ENCODE measurements around the gene NTSR2.
"Not testable (repeated sequence)": the region's sequence is repeated elsewhere in the genome, so short reads cannot be mapped to it uniquely, and the experiment has no call there.

The NTSR2 gene

DNA sequence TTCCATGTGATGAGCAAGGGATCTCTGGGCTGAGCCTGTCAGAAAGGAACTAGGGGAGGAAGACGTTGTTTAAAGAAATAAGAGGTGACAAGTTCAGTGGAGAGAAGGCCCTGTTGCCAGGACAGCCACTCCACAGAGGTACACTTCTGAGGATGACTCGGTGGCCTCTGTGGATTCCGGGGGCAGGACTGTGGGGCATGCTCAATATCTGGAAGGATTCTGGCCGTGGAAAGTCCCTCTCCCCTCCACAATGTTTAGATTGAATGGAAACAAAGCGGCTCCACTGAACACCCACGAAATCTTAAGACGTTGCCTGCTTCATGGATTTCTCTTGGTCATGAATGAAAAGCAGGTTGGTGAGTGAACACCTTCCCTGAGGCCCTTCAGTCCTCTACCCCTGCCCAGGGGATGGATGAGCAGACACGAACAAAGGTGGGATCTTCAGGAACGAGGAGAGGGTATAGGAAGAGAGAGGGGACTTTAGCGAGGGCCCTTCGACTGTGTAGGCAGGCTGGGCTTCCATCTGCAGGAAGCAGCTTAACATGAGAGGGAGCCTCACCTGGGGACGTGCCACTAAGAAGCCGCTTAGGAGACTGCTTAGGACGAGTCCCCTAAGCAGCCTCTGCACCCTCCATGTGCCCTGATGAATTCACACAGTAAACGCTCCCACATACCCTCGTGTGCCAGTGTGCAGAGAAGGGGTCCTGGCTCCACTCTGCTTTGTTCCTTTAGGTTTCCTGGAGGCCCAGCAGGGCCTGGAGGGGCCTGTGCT, 1.9 kb downstream of the NTSR2 start:
- Histone ChIP-seq H3K27me3 (no peaks in the 10 kb centered on the region), H3K9me3 (peaks cover 20% of the 10 kb centered on the region), H3K4me2 (no peak overlapping the region), H3K4me1 (peaks cover 11% of the 10 kb centered on the region), H3K4me3 (no peak overlapping the region), H4K20me1 (no peaks in the 10 kb centered on the region), H3K27ac (no peak overlapping the region), H3K36me3 (no peaks in the 10 kb centered on the region), H3K9ac (no peak overlapping the region)
- no peak for TF ChIP-seq Cebpa-rat (IDR thresholded peaks at IDR 0.05)

GRCh38 chr2:11667194-11667593, 2.8 kb downstream of the NTSR2 start:
- Histone ChIP-seq H3K4me2 (no peak overlapping the region), H3K4me3 (no peak overlapping the region), H3K4me1 (peaks cover 4% of the 10 kb centered on the region), H3K9ac (no peak overlapping the region), H3K9me3 (peaks cover 28% of the 10 kb centered on the region), H3K27me3 (no peaks in the 10 kb centered on the region), H3K36me3 (no peaks in the 10 kb centered on the region), H4K20me1 (no peaks in the 10 kb centered on the region), H3K27ac (no peak overlapping the region)
- no peak for TF ChIP-seq Cebpa-rat (IDR thresholded peaks at IDR 0.05)

GRCh38 chr2:11665510-11666362, 4.3 kb downstream of the NTSR2 start:
- H3K9ac ChIP-seq: no peak overlapping the region
- H3K27me3 ChIP-seq: no peaks in the 10 kb centered on the region
- H3K4me3 ChIP-seq: no peak overlapping the region
- no peak for TF ChIP-seq Cebpa-rat (IDR thresholded peaks at IDR 0.05)
- no peak overlapping the region for H3K4me2 ChIP-seq
- no peaks in the 10 kb centered on the region for H3K36me3 ChIP-seq
- H4K20me1 ChIP-seq: no peaks in the 10 kb centered on the region
- H3K4me1 ChIP-seq: peaks cover 6% of the 10 kb centered on the region
- peaks cover 35% of the 10 kb centered on the region for H3K9me3 ChIP-seq
- H3K27ac ChIP-seq: no peak overlapping the region

DNA sequence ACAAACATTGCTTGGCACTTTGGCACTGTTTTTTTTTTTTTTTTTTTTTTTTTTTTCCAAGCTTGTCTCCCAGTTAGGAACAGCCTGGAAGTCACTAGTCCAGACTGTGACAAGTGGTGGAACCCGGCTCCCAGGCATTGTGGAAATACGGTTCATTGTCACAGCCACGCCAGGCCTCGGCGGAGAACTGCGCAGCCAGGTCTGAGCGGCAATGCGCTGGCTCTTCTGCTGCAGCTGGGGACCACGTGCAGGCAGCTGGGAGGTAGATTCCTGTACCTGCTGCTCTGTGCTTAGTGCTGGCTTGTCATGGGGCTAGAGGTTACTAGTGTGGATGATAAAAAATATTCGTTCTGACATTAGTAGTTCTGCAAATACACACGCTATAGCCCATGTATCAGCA, 5.0 kb downstream of the NTSR2 start:
- Histone ChIP-seq H3K4me3 (no peak overlapping the region), H3K4me1 (peaks cover 6% of the 10 kb centered on the region), H3K36me3 (no peaks in the 10 kb centered on the region), H3K4me2 (no peak overlapping the region), H4K20me1 (no peaks in the 10 kb centered on the region), H3K9me3 (peaks cover 30% of the 10 kb centered on the region), H3K27me3 (no peaks in the 10 kb centered on the region), H3K27ac (no peak overlapping the region), H3K9ac (no peak overlapping the region)
- TF ChIP-seq Cebpa-rat (IDR thresholded peaks at IDR 0.05): no peak

- no peaks in the 10 kb centered on the region for H3K27me3 ChIP-seq
- no peak overlapping the region for H3K27ac ChIP-seq
- H3K4me3 ChIP-seq: no peak overlapping the region
- no peak for TF ChIP-seq Cebpa-rat (IDR thresholded peaks at IDR 0.05)
- H3K9ac ChIP-seq: no peak overlapping the region
- no peak overlapping the region for H3K4me2 ChIP-seq
- peaks cover 23% of the 10 kb centered on the region for H3K9me3 ChIP-seq
- no peaks in the 10 kb centered on the region for H3K36me3 ChIP-seq
- H3K4me1 ChIP-seq: peaks cover 6% of the 10 kb centered on the region
- no peaks in the 10 kb centered on the region for H4K20me1 ChIP-seq
Measured at GRCh38 chr2:11663427-11663826, 6.6 kb downstream of the NTSR2 start.

- H3K27ac ChIP-seq: no peak overlapping the region
- H3K9me3 ChIP-seq: peaks cover 23% of the 10 kb centered on the region
- H3K9ac ChIP-seq: no peak overlapping the region
- no peaks in the 10 kb centered on the region for H4K20me1 ChIP-seq
- H3K27me3 ChIP-seq: no peaks in the 10 kb centered on the region
- H3K4me1 ChIP-seq: peaks cover 6% of the 10 kb centered on the region
- H3K4me2 ChIP-seq: no peak overlapping the region
- no peaks in the 10 kb centered on the region for H3K36me3 ChIP-seq
- H3K4me3 ChIP-seq: no peak overlapping the region
- no peak for TF ChIP-seq Cebpa-rat (IDR thresholded peaks at IDR 0.05)
Measured at GRCh38 chr2:11662882-11663281, 7.1 kb downstream of the NTSR2 start.

GRCh38 chr2:11661891-11662435, 8.0 kb downstream of the NTSR2 start:
- H3K4me2 ChIP-seq: peak overlapping the region; percentile 34
- H3K9me3 ChIP-seq: peaks cover 23% of the 10 kb centered on the region
- H3K27me3 ChIP-seq: no peaks in the 10 kb centered on the region
- no peak overlapping the region for H3K4me3 ChIP-seq
- H3K9ac ChIP-seq: no peak overlapping the region
- TF ChIP-seq Cebpa-rat (IDR thresholded peaks at IDR 0.05): no peak
- no peak overlapping the region for H3K27ac ChIP-seq
- H4K20me1 ChIP-seq: no peaks in the 10 kb centered on the region
- H3K36me3 ChIP-seq: no peaks in the 10 kb centered on the region
- H3K4me1 ChIP-seq: peaks cover 6% of the 10 kb centered on the region

DNA sequence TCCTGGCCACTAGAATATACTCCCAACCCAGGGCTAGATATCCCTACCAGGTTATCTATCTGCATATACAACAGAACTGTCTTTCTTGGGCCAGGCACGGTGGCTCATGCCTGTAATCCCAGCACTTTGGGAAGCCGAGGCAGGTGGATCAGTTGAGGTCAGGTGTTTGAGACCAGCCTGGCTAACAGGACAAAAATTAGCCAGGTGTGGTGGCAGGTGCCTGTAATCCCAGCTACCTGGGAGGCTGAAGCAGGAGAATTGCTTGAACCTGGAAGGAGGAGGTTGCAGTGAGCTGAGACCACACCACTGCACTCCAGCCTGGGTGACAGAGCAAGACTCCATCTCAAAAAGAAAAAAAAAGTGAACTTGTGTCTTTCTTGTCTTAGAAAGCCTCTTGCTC, 9.6 kb downstream of the NTSR2 start:
- not testable (repeated sequence) for H3K27me3 ChIP-seq, H3K9ac ChIP-seq, H3K36me3 ChIP-seq, H3K4me1 ChIP-seq, H3K27ac ChIP-seq, H3K4me3 ChIP-seq, H3K4me2 ChIP-seq, H4K20me1 ChIP-seq
- H3K9me3 ChIP-seq: peaks cover 23% of the 10 kb centered on the region

GRCh38 chr2:11659851-11660250, 10.1 kb downstream of the NTSR2 start:
- no peaks in the 10 kb centered on the region for H4K20me1 ChIP-seq
- no peaks in the 10 kb centered on the region for H3K27me3 ChIP-seq
- no peak for TF ChIP-seq Cebpa-rat (IDR thresholded peaks at IDR 0.05)
- peaks cover 6% of the 10 kb centered on the region for H3K4me1 ChIP-seq
- no peak overlapping the region for H3K4me2 ChIP-seq
- H3K27ac ChIP-seq: no peak overlapping the region
- no peaks in the 10 kb centered on the region for H3K36me3 ChIP-seq
- H3K9me3 ChIP-seq: peaks cover 23% of the 10 kb centered on the region
- no peak overlapping the region for H3K9ac ChIP-seq
- H3K4me3 ChIP-seq: no peak overlapping the region

- no peaks in the 10 kb centered on the region for H3K27me3 ChIP-seq
- no peak overlapping the region for H3K27ac ChIP-seq
- no peak overlapping the region for H3K9ac ChIP-seq
- no peak overlapping the region for H3K4me2 ChIP-seq
- no peak for TF ChIP-seq Cebpa-rat (IDR thresholded peaks at IDR 0.05)
- peaks cover 23% of the 10 kb centered on the region for H3K9me3 ChIP-seq
- H3K4me3 ChIP-seq: no peak overlapping the region
- H3K4me1 ChIP-seq: peaks cover 6% of the 10 kb centered on the region
- H4K20me1 ChIP-seq: no peaks in the 10 kb centered on the region
- H3K36me3 ChIP-seq: no peaks in the 10 kb centered on the region
Measured at GRCh38 chr2:11659115-11659475, 10.9 kb downstream of the NTSR2 start.

Measured in BLaER1 (cell line).